Measurements from ENCODE around the gene ARFGAP3.

DNA sequence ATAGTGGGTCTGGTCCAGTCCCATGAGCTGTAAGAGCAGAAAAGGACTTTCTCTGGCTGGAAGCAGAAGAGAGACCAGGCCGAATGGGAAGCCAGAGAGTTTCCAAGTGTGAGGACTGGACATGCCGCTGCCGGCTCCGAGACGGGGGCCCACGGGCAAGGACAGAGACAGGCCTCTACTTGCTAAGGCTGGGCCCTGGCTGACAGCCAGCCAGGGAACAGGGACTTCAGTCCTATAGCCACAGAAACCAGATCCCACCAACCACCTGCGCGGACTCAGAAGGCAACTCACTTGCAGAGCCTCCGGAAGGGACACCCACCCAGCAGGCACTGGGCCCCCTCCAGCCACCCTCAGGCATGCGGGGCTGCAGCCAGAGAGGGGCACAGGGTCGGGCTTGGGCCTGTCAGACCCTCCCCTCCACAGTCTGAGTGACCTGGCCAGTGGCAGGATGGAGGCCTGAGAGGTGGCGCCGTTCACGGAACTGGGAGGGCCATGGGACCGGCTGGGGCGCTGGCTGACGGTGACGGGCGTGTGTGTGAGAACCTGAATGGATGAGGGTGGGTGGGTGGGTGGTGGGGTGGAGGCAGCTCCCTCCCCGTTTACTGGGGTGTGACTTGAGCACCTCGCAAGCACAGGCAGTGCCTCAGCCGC is 88.6 kb downstream of the ARFGAP3 start:
- TF ChIP-seq, protein P1, sequence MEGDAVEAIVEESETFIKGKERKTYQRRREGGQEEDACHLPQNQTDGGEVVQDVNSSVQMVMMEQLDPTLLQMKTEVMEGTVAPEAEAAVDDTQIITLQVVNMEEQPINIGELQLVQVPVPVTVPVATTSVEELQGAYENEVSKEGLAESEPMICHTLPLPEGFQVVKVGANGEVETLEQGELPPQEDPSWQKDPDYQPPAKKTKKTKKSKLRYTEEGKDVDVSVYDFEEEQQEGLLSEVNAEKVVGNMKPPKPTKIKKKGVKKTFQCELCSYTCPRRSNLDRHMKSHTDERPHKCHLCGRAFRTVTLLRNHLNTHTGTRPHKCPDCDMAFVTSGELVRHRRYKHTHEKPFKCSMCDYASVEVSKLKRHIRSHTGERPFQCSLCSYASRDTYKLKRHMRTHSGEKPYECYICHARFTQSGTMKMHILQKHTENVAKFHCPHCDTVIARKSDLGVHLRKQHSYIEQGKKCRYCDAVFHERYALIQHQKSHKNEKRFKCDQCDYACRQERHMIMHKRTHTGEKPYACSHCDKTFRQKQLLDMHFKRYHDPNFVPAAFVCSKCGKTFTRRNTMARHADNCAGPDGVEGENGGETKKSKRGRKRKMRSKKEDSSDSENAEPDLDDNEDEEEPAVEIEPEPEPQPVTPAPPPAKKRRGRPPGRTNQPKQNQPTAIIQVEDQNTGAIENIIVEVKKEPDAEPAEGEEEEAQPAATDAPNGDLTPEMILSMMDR (IDR thresholded peaks at IDR 0.05), result no peak
- TF ChIP-seq POLR2A (IDR thresholded peaks at IDR 0.05), result no peak

Measured in heart left ventricle (tissue), 13 donors.